Adrenal gland (tissue), 5 donors: Measurements from ENCODE around the gene TXN.

ENCODE experiments used
- POLR2A ChIP-seq, 2 donors: fragments of 450-650 bp; IDR thresholded peaks; one replicate each; pipeline ENCODE4 v1.6.1; 2017; ENCODE audit warnings: antibody characterized with exemption in 2 of 2, mild to moderate bottlenecking in 2 of 2, moderate library complexity in 1 of 2
- TF ChIP-seq, protein P1 (sequence below), 6 experiments: fragments of 450-650 bp in 4 of 6; fragments of 200-600 bp in 2 of 6; sonication (generic) in 1 of 6; IDR thresholded peaks; 1 replicate in 5 of 6; 2 replicates in 1 of 6; pipeline versions ENCODE4 v1.5.1 to v1.8.0; 2016 to 2021; ENCODE audit warnings: antibody characterized with exemption in 6 of 6, mild to moderate bottlenecking in 2 of 6, moderate library complexity in 1 of 6
- donor health status: DM: no; HTN: no; CAD: no.

DNA sequence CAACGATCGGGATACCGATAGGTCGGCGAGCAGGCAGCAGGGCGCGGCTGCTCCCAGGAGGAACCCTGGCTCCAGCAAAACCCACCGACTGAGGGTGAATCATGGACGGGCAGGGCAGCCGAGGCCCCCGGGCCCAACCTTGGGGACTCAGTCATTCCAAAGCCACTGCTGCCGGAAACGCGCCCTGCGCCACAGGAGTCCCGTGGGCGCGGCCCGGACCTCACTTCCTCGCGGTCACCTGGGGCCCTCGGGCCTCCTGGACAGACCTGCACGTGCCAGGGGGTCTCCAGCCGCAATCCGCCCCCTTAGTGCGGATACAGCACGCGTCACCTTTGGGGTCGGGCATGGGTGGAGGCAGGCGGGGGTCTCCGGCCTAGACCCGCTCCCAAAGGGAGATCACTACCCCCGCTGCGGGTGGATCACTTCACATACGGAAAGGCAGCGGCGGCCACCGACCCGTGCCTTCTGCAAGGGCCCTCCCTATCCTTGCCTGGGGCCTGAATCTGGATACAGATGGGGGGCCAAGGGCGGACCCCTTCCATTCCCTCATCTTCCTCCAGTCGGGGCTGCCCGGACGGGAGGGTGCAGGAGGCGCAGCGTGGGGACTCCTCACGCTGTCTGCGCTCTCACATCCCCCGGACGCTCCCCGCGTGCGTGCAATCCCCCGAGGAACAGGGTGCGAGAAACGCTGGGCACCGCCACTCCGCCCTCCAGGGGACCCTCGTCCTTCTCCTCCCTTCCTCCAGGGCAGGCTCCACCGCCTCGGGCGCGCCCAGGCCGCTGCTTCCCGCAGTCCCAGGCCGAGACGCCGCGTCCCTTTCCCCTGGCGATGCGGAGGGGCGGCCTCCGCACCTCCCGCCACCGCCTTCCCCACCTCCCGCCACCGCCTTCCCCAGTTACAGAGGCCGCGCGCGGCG is 586 bp downstream of the TXN start:
- TF ChIP-seq, protein P1, sequence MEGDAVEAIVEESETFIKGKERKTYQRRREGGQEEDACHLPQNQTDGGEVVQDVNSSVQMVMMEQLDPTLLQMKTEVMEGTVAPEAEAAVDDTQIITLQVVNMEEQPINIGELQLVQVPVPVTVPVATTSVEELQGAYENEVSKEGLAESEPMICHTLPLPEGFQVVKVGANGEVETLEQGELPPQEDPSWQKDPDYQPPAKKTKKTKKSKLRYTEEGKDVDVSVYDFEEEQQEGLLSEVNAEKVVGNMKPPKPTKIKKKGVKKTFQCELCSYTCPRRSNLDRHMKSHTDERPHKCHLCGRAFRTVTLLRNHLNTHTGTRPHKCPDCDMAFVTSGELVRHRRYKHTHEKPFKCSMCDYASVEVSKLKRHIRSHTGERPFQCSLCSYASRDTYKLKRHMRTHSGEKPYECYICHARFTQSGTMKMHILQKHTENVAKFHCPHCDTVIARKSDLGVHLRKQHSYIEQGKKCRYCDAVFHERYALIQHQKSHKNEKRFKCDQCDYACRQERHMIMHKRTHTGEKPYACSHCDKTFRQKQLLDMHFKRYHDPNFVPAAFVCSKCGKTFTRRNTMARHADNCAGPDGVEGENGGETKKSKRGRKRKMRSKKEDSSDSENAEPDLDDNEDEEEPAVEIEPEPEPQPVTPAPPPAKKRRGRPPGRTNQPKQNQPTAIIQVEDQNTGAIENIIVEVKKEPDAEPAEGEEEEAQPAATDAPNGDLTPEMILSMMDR (IDR thresholded peaks at IDR 0.05), result no peak
- peak; percentile 37 to 64 for TF ChIP-seq POLR2A (IDR thresholded peaks at IDR 0.05)
